HepG2 (cell line): ENCODE measurements around the gene SRC. TPM values are rescaled to one million over a fixed set of nuclear protein-coding genes. Genes with fewer than 3 reads are reported as not detected.

Source experiments
- AKNA ChIP-seq: sonication (generic); formaldehyde crosslinking; IDR thresholded peaks from 2 replicates; pipeline ENCODE4 v1.4.0; 2020; ENCODE audit warnings: missing genetic modification reagents, borderline replicate concordance
- ASH2L ChIP-seq: fragments of 300-600, 200-600 bp; sonication (generic); IDR thresholded peaks from 2 replicates; pipeline ENCODE4 v1.7.0; 2017; ENCODE audit warnings: low read depth, mild to moderate bottlenecking, moderate library complexity, mixed read lengths, low read length; ENCODE audit not compliant: insufficient read length
- ATF7 ChIP-seq, 2 experiments: fragments of 450-650 bp in 1 of 2; sonication (generic) in 1 of 2; formaldehyde crosslinking in 1 of 2; IDR thresholded peaks; 2 replicates each; pipeline versions ENCODE4 v1.4.0 to v1.6.1; 2016 to 2020; ENCODE audit warnings: antibody characterized with exemption in 1 of 2, mild to moderate bottlenecking in 1 of 2, missing genetic modification reagents in 1 of 2
- CSRNP1 ChIP-seq: sonication (generic); formaldehyde crosslinking; IDR thresholded peaks from 2 replicates; pipeline ENCODE4 v1.8.1; 2023; ENCODE audit warnings: mild to moderate bottlenecking, missing genetic modification reagents
- ZNF180 ChIP-seq: sonication (generic); formaldehyde crosslinking; IDR thresholded peaks from 2 replicates; pipeline ENCODE4 v1.4.0; 2020; ENCODE audit warnings: low read depth, missing genetic modification reagents, borderline replicate concordance
- polyA plus RNA-seq, 8 experiments: library from polyadenylated mRNA; depleted of rRNA in 3 of 8; stranded (reverse) in 7 of 8; unstranded in 1 of 8; fragments of >200 nt; fragmentation: Illumina TruSeq in 4 of 8; extraction: Trizol in 4 of 8; gene quantifications; 2 replicates each; pipeline versions ENCODE4 v1.2.1 to v1.2.3, GENCODE V29; 2011 to 2016; ENCODE audit warnings: low read depth in 4 of 8, missing spikeins in 1 of 8, mixed read lengths in 1 of 8; ENCODE audit not compliant: insufficient read depth in 1 of 8
- total RNA-seq, 5 experiments: library from RNA; depleted of rRNA; stranded (reverse); fragments of >200 nt; fragmentation: Illumina TruSeq; extraction: Trizol; gene quantifications; 2 replicates each; pipeline ENCODE4 v1.2.3, GENCODE V29; 2016; ENCODE audit warnings: low read depth in 1 of 5

The SRC gene
- total and polyA plus RNA-seq, 2 of the 13 experiments (the other 11 are each of a cell fraction or from before 2014, with no cell fraction given): 54.7 to 192 TPM

GRCh38 chr20:37382482-37383120, 36.7 kb downstream of the SRC start (continued):
- TF ChIP-seq AKNA (CRISPR knock-in tag) (no peak), CSRNP1 (no peak), ATF7 (IDR thresholded peaks at IDR 0.05) (no peak), ATF7 (CRISPR knock-in tag; IDR thresholded peaks at IDR 0.05) (no peak), ASH2L (no peak), ZNF180 (no peak)
- TF ChIP-seq, all 625 proteins: peak for 8
